HepG2 (cell line): ENCODE data around the gene SYNE1. TPM values are rescaled to one million over a fixed set of nuclear protein-coding genes. Genes with fewer than 3 reads are reported as not detected.

Experiments
- ARNT ChIP-seq: fragments of 450-650 bp; IDR thresholded peaks from 2 replicates; pipeline ENCODE4 v1.6.1; 2017
- CHD2 ChIP-seq: IDR thresholded peaks from 2 replicates; pipeline ENCODE4 v1.6.1; 2011; ENCODE audit warnings: low read depth, low read length, improper control_type of control experiment
- DMTF1 ChIP-seq: sonication (generic); formaldehyde crosslinking; IDR thresholded peaks from 2 replicates; pipeline ENCODE4 v1.4.0; 2020; ENCODE audit warnings: mild to moderate bottlenecking, missing genetic modification reagents
- KDM2A ChIP-seq: sonication (generic); formaldehyde crosslinking; IDR thresholded peaks from 2 replicates; pipeline ENCODE4 v1.4.0; 2020; ENCODE audit warnings: low read depth, missing genetic modification reagents, borderline replicate concordance
- MIER2 ChIP-seq: IDR thresholded peaks from 2 replicates; pipeline ENCODE4 v1.6.1; 2016; ENCODE audit warnings: missing biosample characterization, missing genetic modification reagents
- NFE2L2 ChIP-seq: fragments of 150-350 bp; IDR thresholded peaks from 2 replicates; pipeline ENCODE4 v1.6.1; 2014; ENCODE audit warnings: low read length
- SMC3 ChIP-seq: IDR thresholded peaks from 2 replicates; pipeline ENCODE4 v1.6.1; 2011; ENCODE audit warnings: low read length, improper control_type of control experiment
- TGIF2 ChIP-seq: IDR thresholded peaks from 2 replicates; pipeline ENCODE4 v1.6.1; 2016; ENCODE audit warnings: control low read depth, missing compliant biosample characterization
- YY1 ChIP-seq: IDR thresholded peaks from 2 replicates; pipeline ENCODE4 v1.6.1; 2011; ENCODE audit warnings: low read length, low read depth, moderate library complexity, mild to moderate bottlenecking; ENCODE audit not compliant: insufficient read depth, insufficient replicate concordance
- ZFP36L1 ChIP-seq: sonication (generic); formaldehyde crosslinking; IDR thresholded peaks from 2 replicates; pipeline ENCODE4 v1.8.0; 2022; ENCODE audit warnings: mild to moderate bottlenecking, missing genetic modification reagents, moderate library complexity
- ZNF589 ChIP-seq: sonication (generic); formaldehyde crosslinking; conservative IDR thresholded peaks from 2 replicates; pipeline ENCODE4 v1.8.0; 2022; ENCODE audit warnings: mild to moderate bottlenecking, moderate library complexity, missing genetic modification reagents
- ZNF644 ChIP-seq: IDR thresholded peaks from 2 replicates; pipeline ENCODE4 v1.6.1; 2016; ENCODE audit warnings: low read depth
- ZNF883 ChIP-seq: sonication (generic); formaldehyde crosslinking; IDR thresholded peaks from 2 replicates; pipeline ENCODE4 v1.5.1; 2020; ENCODE audit warnings: mild to moderate bottlenecking, missing genetic modification reagents; ENCODE audit errors: not compliant biosample characterization
- ZSCAN20 ChIP-seq: sonication (generic); formaldehyde crosslinking; IDR thresholded peaks from 2 replicates; pipeline ENCODE4 v1.4.0; 2020; ENCODE audit warnings: missing genetic modification reagents, mild to moderate bottlenecking, borderline replicate concordance
- ZSCAN9 ChIP-seq: IDR thresholded peaks from 2 replicates; pipeline ENCODE4 v1.6.1; 2016; ENCODE audit warnings: borderline replicate concordance
- polyA plus RNA-seq, 8 experiments: library from polyadenylated mRNA; depleted of rRNA in 3 of 8; stranded (reverse) in 7 of 8; unstranded in 1 of 8; fragments of >200 nt; fragmentation: Illumina TruSeq in 4 of 8; extraction: Trizol in 4 of 8; gene quantifications; 2 replicates each; pipeline versions ENCODE4 v1.2.1 to v1.2.3, GENCODE V29; 2011 to 2016; ENCODE audit warnings: low read depth in 4 of 8, missing spikeins in 1 of 8, mixed read lengths in 1 of 8; ENCODE audit not compliant: insufficient read depth in 1 of 8
- total RNA-seq, 5 experiments: library from RNA; depleted of rRNA; stranded (reverse); fragments of >200 nt; fragmentation: Illumina TruSeq; extraction: Trizol; gene quantifications; 2 replicates each; pipeline ENCODE4 v1.2.3, GENCODE V29; 2016; ENCODE audit warnings: low read depth in 1 of 5
- TF ChIP-seq, protein P1 (sequence below): sonication (generic); formaldehyde crosslinking; IDR thresholded peaks from 2 replicates; pipeline ENCODE4 v1.4.0; 2020; ENCODE audit warnings: missing genetic modification reagents
- TF ChIP-seq, protein P2 (sequence below): sonication (generic); formaldehyde crosslinking; IDR thresholded peaks from 2 replicates; pipeline ENCODE4 v1.5.0; 2020; ENCODE audit warnings: missing genetic modification reagents, mild to moderate bottlenecking, borderline replicate concordance
- TF ChIP-seq, protein P3 (sequence below): sonication (generic); formaldehyde crosslinking; IDR thresholded peaks from 2 replicates; pipeline ENCODE4 v1.5.0; 2020; ENCODE audit warnings: mild to moderate bottlenecking, missing genetic modification reagents
- TF ChIP-seq, protein P4 (sequence below): sonication (generic); formaldehyde crosslinking; IDR thresholded peaks from 2 replicates; pipeline ENCODE4 v1.4.0; 2020; ENCODE audit warnings: missing genetic modification reagents, low read depth, mild to moderate bottlenecking, borderline replicate concordance
- TF ChIP-seq, protein P5 (sequence below): sonication (generic); formaldehyde crosslinking; conservative IDR thresholded peaks from 2 replicates; pipeline ENCODE4 v1.4.0; 2020; ENCODE audit warnings: missing genetic modification reagents

The SYNE1 gene
- total and polyA plus RNA-seq, 2 of the 13 experiments (the other 11 are each of a cell fraction or from before 2014, with no cell fraction given) = 5.5 to 15.9 TPM

- TF ChIP-seq, protein P1, sequence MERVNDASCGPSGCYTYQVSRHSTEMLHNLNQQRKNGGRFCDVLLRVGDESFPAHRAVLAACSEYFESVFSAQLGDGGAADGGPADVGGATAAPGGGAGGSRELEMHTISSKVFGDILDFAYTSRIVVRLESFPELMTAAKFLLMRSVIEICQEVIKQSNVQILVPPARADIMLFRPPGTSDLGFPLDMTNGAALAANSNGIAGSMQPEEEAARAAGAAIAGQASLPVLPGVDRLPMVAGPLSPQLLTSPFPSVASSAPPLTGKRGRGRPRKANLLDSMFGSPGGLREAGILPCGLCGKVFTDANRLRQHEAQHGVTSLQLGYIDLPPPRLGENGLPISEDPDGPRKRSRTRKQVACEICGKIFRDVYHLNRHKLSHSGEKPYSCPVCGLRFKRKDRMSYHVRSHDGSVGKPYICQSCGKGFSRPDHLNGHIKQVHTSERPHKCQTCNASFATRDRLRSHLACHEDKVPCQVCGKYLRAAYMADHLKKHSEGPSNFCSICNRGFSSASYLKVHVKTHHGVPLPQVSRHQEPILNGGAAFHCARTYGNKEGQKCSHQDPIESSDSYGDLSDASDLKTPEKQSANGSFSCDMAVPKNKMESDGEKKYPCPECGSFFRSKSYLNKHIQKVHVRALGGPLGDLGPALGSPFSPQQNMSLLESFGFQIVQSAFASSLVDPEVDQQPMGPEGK (CRISPR knock-in tag) = no peak
- TF ChIP-seq MIER2 (CRISPR knock-in tag) = peak; percentile 41; the same call in 1 of the 2 replicates
- TF ChIP-seq CHD2 = no peak
- peak; percentile 60; the same call in 1 of the 2 replicates for TF ChIP-seq ZNF644
- no peak for TF ChIP-seq ZSCAN9 (CRISPR knock-in tag)
- TF ChIP-seq, protein P2, sequence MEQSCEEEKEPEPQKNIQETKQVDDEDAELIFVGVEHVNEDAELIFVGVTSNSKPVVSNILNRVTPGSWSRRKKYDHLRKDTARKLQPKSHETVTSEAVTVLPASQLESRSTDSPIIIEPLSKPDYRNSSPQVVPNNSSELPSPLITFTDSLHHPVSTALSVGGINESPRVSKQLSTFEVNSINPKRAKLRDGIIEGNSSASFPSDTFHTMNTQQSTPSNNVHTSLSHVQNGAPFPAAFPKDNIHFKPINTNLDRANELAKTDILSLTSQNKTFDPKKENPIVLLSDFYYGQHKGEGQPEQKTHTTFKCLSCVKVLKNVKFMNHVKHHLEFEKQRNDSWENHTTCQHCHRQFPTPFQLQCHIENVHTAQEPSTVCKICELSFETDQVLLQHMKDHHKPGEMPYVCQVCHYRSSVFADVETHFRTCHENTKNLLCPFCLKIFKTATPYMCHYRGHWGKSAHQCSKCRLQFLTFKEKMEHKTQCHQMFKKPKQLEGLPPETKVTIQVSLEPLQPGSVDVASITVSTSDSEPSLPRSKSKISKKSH (CRISPR knock-in tag) = no peak
- no peak for TF ChIP-seq ARNT
- TF ChIP-seq ZNF883 = no peak
- TF ChIP-seq, protein P3, sequence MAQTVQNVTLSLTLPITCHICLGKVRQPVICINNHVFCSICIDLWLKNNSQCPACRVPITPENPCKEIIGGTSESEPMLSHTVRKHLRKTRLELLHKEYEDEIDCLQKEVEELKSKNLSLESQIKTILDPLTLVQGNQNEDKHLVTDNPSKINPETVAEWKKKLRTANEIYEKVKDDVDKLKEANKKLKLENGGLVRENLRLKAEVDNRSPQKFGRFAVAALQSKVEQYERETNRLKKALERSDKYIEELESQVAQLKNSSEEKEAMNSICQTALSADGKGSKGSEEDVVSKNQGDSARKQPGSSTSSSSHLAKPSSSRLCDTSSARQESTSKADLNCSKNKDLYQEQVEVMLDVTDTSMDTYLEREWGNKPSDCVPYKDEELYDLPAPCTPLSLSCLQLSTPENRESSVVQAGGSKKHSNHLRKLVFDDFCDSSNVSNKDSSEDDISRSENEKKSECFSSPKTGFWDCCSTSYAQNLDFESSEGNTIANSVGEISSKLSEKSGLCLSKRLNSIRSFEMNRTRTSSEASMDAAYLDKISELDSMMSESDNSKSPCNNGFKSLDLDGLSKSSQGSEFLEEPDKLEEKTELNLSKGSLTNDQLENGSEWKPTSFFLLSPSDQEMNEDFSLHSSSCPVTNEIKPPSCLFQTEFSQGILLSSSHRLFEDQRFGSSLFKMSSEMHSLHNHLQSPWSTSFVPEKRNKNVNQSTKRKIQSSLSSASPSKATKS = no peak
- TF ChIP-seq, protein P4, sequence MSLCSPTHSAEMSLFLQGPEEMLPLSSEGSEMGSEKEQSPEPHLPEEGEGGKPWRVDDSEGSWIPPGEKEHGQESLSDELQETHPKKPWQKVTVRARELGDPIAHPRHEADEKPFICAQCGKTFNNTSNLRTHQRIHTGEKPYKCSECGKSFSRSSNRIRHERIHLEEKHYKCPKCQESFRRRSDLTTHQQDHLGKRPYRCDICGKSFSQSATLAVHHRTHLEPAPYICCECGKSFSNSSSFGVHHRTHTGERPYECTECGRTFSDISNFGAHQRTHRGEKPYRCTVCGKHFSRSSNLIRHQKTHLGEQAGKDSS = no peak
- TF ChIP-seq SMC3 = peak; percentile 49
- no peak for TF ChIP-seq DMTF1 (CRISPR knock-in tag)
- no peak for TF ChIP-seq YY1
- TF ChIP-seq ZFP36L1 (CRISPR knock-in tag) = no peak
- no peak for TF ChIP-seq TGIF2 (CRISPR knock-in tag)
- no peak for TF ChIP-seq NFE2L2
- TF ChIP-seq, protein P5, sequence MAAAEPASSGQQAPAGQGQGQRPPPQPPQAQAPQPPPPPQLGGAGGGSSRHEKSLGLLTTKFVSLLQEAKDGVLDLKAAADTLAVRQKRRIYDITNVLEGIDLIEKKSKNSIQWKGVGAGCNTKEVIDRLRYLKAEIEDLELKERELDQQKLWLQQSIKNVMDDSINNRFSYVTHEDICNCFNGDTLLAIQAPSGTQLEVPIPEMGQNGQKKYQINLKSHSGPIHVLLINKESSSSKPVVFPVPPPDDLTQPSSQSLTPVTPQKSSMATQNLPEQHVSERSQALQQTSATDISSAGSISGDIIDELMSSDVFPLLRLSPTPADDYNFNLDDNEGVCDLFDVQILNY = no peak
- TF ChIP-seq ZSCAN20 (CRISPR knock-in tag) = no peak
- TF ChIP-seq ZNF589 (CRISPR knock-in tag) = no peak
- peak; percentile 29; the same call in 1 of the 2 replicates for TF ChIP-seq KDM2A (CRISPR knock-in tag)
These were observed 5.6 kb upstream of the SYNE1 start (continued) for GRCh38 chr6:152642578-152643375.
